ENCODE data around the gene TSPO.

DNA sequence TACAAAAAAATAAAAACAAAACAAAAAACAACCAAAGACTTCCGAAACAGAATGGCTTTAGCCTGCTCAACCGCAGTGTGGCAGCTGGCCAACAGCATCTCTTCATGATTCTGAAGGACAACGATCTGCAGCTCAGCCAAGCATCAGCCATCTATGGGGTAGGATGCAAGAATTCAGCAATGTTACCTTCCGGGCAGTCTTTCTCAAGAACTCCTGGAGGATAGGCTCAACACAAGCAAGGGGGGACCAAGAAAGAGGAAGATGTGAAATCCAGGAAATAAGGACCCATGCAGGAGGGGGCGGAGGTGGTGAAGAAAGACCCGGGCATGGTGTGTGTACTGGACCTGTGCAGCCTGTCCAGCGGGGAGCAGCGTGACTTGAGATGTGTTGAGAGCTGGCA, 3.5 kb upstream of the TSPO start:
- TF ChIP-seq POLR2AphosphoS5 (IDR thresholded peaks at IDR 0.05; ENCODE audit: low read depth, low read length) (no peak), FOXP1 (IDR thresholded peaks at IDR 0.05) (no peak), FOXP1 (CRISPR knock-in tag; IDR thresholded peaks at IDR 0.05) (no peak), ZNF510 (CRISPR knock-in tag; IDR thresholded peaks at IDR 0.05; ENCODE audit: low read depth) (no peak), SOX5 (CRISPR knock-in tag; IDR thresholded peaks at IDR 0.05; ENCODE audit: borderline replicate concordance) (no peak), CBFB (CRISPR knock-in tag; IDR thresholded peaks at IDR 0.05) (no peak), LCORL (IDR thresholded peaks at IDR 0.05) (no peak), LCORL (CRISPR knock-in tag; IDR thresholded peaks at IDR 0.05) (no peak), HIVEP1 (CRISPR knock-in tag; IDR thresholded peaks at IDR 0.05) (no peak)
- TF ChIP-seq, protein P1, sequence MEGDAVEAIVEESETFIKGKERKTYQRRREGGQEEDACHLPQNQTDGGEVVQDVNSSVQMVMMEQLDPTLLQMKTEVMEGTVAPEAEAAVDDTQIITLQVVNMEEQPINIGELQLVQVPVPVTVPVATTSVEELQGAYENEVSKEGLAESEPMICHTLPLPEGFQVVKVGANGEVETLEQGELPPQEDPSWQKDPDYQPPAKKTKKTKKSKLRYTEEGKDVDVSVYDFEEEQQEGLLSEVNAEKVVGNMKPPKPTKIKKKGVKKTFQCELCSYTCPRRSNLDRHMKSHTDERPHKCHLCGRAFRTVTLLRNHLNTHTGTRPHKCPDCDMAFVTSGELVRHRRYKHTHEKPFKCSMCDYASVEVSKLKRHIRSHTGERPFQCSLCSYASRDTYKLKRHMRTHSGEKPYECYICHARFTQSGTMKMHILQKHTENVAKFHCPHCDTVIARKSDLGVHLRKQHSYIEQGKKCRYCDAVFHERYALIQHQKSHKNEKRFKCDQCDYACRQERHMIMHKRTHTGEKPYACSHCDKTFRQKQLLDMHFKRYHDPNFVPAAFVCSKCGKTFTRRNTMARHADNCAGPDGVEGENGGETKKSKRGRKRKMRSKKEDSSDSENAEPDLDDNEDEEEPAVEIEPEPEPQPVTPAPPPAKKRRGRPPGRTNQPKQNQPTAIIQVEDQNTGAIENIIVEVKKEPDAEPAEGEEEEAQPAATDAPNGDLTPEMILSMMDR (CRISPR knock-in tag; IDR thresholded peaks at IDR 0.05) = no peak
- TF ChIP-seq, protein P2, sequence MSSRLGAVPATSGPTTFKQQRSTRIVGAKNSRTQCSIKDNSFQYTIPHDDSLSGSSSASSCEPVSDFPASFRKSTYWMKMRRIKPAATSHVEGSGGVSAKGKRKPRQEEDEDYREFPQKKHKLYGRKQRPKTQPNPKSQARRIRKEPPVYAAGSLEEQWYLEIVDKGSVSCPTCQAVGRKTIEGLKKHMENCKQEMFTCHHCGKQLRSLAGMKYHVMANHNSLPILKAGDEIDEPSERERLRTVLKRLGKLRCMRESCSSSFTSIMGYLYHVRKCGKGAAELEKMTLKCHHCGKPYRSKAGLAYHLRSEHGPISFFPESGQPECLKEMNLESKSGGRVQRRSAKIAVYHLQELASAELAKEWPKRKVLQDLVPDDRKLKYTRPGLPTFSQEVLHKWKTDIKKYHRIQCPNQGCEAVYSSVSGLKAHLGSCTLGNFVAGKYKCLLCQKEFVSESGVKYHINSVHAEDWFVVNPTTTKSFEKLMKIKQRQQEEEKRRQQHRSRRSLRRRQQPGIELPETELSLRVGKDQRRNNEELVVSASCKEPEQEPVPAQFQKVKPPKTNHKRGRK (CRISPR knock-in tag; IDR thresholded peaks at IDR 0.05) = no peak
- TF ChIP-seq, protein P3, sequence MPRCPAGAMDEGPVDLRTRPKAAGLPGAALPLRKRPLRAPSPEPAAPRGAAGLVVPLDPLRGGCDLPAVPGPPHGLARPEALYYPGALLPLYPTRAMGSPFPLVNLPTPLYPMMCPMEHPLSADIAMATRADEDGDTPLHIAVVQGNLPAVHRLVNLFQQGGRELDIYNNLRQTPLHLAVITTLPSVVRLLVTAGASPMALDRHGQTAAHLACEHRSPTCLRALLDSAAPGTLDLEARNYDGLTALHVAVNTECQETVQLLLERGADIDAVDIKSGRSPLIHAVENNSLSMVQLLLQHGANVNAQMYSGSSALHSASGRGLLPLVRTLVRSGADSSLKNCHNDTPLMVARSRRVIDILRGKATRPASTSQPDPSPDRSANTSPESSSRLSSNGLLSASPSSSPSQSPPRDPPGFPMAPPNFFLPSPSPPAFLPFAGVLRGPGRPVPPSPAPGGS (CRISPR knock-in tag; IDR thresholded peaks at IDR 0.05) = no peak

Data from HepG2 (cell line).